Measurements from ENCODE around the gene ADAM8.

- TF ChIP-seq CTCF (IDR thresholded peaks at IDR 0.05) (no peak), POLR2A (IDR thresholded peaks at IDR 0.05) (no peak)
Observed at GRCh38 chr10:133215586-133215985, 61.1 kb downstream of the ADAM8 start.
